ENCODE data around the gene SP140L.

GRCh38 chr2:230329946-230330605 lies 3.1 kb downstream of the SP140L start:
- no peak for TF ChIP-seq POLR2A (IDR thresholded peaks at IDR 0.05; ENCODE audit: low read depth, low read length)
- TF ChIP-seq POLR2AphosphoS5 (IDR thresholded peaks at IDR 0.05; ENCODE audit: low read depth, low read length) = no peak
- no peak for TF ChIP-seq TAF1 (IDR thresholded peaks at IDR 0.05; ENCODE audit: low read depth, low read length)
